Astrocyte (in vitro differentiated cells and primary cell): Measurements from ENCODE around the gene CCT4.

ENCODE experiments used
- CTCF ChIP-seq: IDR thresholded peaks from 2 replicates; pipeline ENCODE4 v1.5.1; 2011; ENCODE audit warnings: low read depth, mild to moderate bottlenecking, inconsistent platforms, low read length, moderate library complexity; ENCODE audit not compliant: insufficient read depth
- EZH2 ChIP-seq: IDR thresholded peaks from 2 replicates; pipeline ENCODE4 v1.6.1; 2012; ENCODE audit warnings: mild to moderate bottlenecking, low read length, inconsistent platforms; ENCODE audit not compliant: insufficient read depth

DNA sequence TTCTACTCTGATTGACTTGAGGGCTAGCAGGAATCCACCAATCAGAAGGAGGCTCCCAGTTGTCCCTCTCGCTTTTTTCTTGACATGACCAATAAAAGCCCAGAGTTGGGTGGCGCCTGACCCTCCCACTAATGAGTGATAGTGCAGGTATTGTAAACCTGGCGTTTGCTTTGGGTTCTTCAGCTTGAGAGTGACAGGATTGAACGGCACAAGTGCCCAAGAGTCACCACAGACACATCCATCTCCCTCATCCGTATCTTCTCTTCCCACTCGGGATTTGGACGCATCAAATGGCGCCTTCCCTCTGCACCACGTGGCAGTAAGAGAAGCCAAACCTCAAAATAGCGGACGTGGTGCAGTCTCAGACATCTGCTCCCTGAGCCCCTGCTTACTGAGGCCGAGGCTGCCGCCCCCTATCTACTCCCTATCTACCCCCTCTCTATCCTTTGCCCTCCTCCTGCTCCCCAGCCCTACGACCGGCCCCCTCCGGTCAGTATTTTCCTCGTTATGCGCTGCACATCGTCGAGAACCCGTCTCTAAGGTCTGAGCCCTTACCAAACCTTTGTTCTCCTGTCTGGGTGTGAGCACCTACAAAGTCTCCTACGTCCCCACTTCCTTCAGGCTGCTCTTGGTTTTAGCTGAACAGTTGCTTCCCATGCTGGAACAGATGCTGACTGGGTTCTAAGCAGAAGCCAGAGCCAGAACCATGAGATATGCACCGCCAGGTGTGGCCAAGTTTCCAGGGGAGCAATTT lies 33.7 kb downstream of the CCT4 start:
- TF ChIP-seq CTCF (no peak), EZH2 (no peak)
